Activated naive CD4-positive, alpha-beta T cell treated with anti-CD3 and anti-CD28 coated beads, Interleukin-2, amount 50 U/mL, for 24 hours (primary cell): Measurements from ENCODE around the gene DES.

ENCODE experiments used
- H3K27ac Mint-ChIP-seq: one replicate; pipeline ENCODE4 v1.8.0; 2021; ENCODE audit warnings: mild to moderate bottlenecking, mixed read lengths
- H3K27me3 Mint-ChIP-seq: one replicate; pipeline ENCODE4 v1.8.0; 2021; ENCODE audit warnings: mixed read lengths
- H3K36me3 Mint-ChIP-seq: one replicate; pipeline ENCODE4 v1.8.0; 2021; ENCODE audit warnings: mixed read lengths
- H3K4me1 Mint-ChIP-seq: one replicate; pipeline ENCODE4 v1.8.0; 2021; ENCODE audit warnings: mixed read lengths
- H3K4me3 Mint-ChIP-seq: one replicate; pipeline ENCODE4 v1.8.0; 2021; ENCODE audit warnings: mild to moderate bottlenecking, mixed read lengths
- H3K9me3 Mint-ChIP-seq: one replicate; pipeline ENCODE4 v1.8.0; 2021; ENCODE audit warnings: mixed read lengths

The DES gene

DNA sequence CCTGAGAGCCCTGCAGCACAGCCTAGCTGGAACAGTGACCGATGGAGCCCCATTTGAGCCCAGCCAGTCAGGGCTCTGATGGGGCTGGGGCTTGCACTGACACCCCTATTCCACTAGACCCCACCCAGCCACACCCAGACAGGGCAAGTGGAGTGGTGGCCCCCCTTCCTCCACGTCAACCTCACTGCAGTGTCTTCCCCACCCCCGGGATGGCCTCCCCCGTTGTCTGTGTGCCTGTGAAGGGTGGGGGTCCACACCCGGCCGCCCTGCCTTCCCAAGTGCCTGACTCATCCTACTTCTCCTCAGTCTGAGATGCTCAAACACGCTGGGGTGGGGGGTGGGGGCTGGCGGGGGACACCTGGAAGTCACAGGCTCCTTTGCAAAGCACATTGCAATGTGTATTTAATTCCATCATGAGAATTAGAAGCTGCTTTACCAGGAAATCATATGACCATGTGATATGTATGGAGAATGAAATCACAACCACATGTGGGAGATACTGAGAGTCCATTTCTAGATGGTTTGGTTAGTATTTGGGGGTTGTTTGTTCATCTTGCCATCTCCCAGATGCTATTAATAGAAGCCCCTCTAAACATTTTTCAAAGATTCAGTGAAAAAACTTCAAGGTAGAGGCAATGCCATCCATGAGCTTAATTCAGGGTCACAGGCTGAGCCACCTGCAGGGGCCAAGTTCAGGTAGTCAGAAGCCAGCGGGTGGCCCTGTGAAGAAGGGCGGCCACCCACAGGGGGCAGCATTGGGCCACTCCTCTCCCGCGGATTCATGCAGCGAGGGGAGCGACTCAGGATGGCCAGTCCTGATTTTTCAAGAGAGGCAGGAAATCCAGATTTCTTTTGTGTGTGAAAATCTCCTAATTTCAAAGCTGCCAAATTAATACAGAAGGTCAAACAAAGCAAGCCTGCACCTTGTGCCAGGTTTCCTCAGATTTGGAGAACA lies 57.8 kb downstream of the DES start:
- Mint-ChIP-seq H3K36me3 (no peaks in the 10 kb centered on the region), H3K27me3 (peaks cover 5% of the 10 kb centered on the region), H3K4me3 (no peak overlapping the region), H3K9me3 (no peaks in the 10 kb centered on the region), H3K4me1 (peaks cover 4% of the 10 kb centered on the region), H3K27ac (no peak overlapping the region)
